Activated CD8-positive, alpha-beta memory T cell treated with anti-CD3 and anti-CD28 coated beads for 1 hour (primary cell): ENCODE measurements around the gene YIPF2.
A peak's percentile ranks its signal among the peaks of the same experiment; 100 is the strongest.
"Not testable (repeated sequence)": the region's sequence is repeated elsewhere in the genome, so short reads cannot be mapped to it uniquely, and the experiment has no call there.

Experiments
- DNase-seq, 2 donors: peaks; one replicate each; pipeline ENCODE4 v3.0.0-alpha.2; 2020; ENCODE audit warnings: low read depth in 1 of 2; ENCODE audit errors: extremely low read depth in 1 of 2

Gene YIPF2

GRCh38 chr19:10928563-10929401 is at the start of gene YIPF2, which contains the start of gene TIMM29:
TSS of gene YIPF2 (minus strand) at chr19:10928639. CDS start at chr19:10928410, 229 bp downstream.
TSS of gene TIMM29 (plus strand) at chr19:10928811. CDS start at chr19:10928823, 12 bp downstream.
- peak; percentile 87 to 95 for DNase-seq

GRCh38 chr19:10977742-10978092 is 49.3 kb upstream of the YIPF2 start:
- no peak for DNase-seq

- no peak for DNase-seq
Measured at GRCh38 chr19:10976131-10976892, 47.9 kb upstream of the YIPF2 start.

- DNase-seq = no peak
Measured at GRCh38 chr19:10975374-10976130, 47.1 kb upstream of the YIPF2 start.

GRCh38 chr19:10971107-10971726 is 42.8 kb upstream of the YIPF2 start:
- no peak for DNase-seq

- no peak for DNase-seq
Measured at GRCh38 chr19:10968527-10969135, 40.2 kb upstream of the YIPF2 start.

- DNase-seq = no peak
Measured at GRCh38 chr19:10966809-10967208, 38.4 kb upstream of the YIPF2 start.

GRCh38 chr19:10965398-10965797 is 37.0 kb upstream of the YIPF2 start:
- DNase-seq = no peak

GRCh38 chr19:10964903-10965302 is 36.5 kb upstream of the YIPF2 start:
- DNase-seq = no peak

GRCh38 chr19:10963865-10964264 is 35.4 kb upstream of the YIPF2 start:
- DNase-seq = no peak

- no peak for DNase-seq
Measured at GRCh38 chr19:10962863-10963262, 34.4 kb upstream of the YIPF2 start.

- no peak for DNase-seq
Measured at GRCh38 chr19:10961073-10961860, 32.8 kb upstream of the YIPF2 start.

GRCh38 chr19:10960314-10961072 is 32.1 kb upstream of the YIPF2 start, which contains the start of gene SMARCA4:
TSS of gene SMARCA4 (plus strand) at chr19:10961030. CDS start at chr19:10984152, 23,122 bp downstream.
- peak; percentile 91 to 97 for DNase-seq

GRCh38 chr19:10959277-10959968 is 31.0 kb upstream of the YIPF2 start:
- DNase-seq = not testable (repeated sequence)

- no peak for DNase-seq
Measured at GRCh38 chr19:10952809-10953208, 24.4 kb upstream of the YIPF2 start.

GRCh38 chr19:10946958-10947657 is 18.7 kb upstream of the YIPF2 start:
- DNase-seq = no peak

- no peak for DNase-seq
Measured at GRCh38 chr19:10945264-10945663, 16.8 kb upstream of the YIPF2 start.
